Transverse colon (tissue), 4 donors: ENCODE results near the gene SUDS3.

Experiments used
- CTCF ChIP-seq, 5 experiments: fragments of 200-600 bp in 3 of 5; fragments of 450-650 bp in 2 of 5; sonication (generic) in 3 of 5; IDR thresholded peaks; 1 replicate in 2 of 5; 2 replicates in 3 of 5; pipeline ENCODE4 v1.5.1; 2016 to 2017; ENCODE audit warnings: antibody characterized with exemption in 5 of 5, inconsistent platforms in 3 of 5, mild to moderate bottlenecking in 2 of 5, moderate library complexity in 1 of 5
- POLR2AphosphoS5 ChIP-seq, 3 donors: sonication (generic); formaldehyde crosslinking; IDR thresholded peaks; one replicate each; pipeline ENCODE4 v1.6.1; 2016; ENCODE audit warnings: antibody characterized with exemption in 3 of 3

GRCh38 chr12:118354903-118355302 lies 21.5 kb upstream of the SUDS3 start:
- TF ChIP-seq CTCF (IDR thresholded peaks at IDR 0.05), result no peak
- no peak for TF ChIP-seq POLR2AphosphoS5 (IDR thresholded peaks at IDR 0.05)
